DND-41 (cell line): ENCODE data around the gene SLC10A7.

ENCODE experiments used
- CTCF ChIP-seq: IDR thresholded peaks from 2 replicates; pipeline ENCODE4 v1.5.1; 2012; ENCODE audit warnings: borderline replicate concordance, low read length, moderate library complexity, mild to moderate bottlenecking; ENCODE audit not compliant: poor library complexity, severe bottlenecking; ENCODE audit errors: extremely low read depth
- EZH2 ChIP-seq: IDR thresholded peaks from 3 replicates; pipeline ENCODE4 v1.6.1; 2012; ENCODE audit warnings: borderline replicate concordance, low read depth, mild to moderate bottlenecking, moderate library complexity, low read length, inconsistent platforms; ENCODE audit not compliant: severe bottlenecking

- TF ChIP-seq CTCF (no peak), EZH2 (no peak)
Observed at GRCh38 chr4:146238107-146238506, 283.6 kb downstream of the SLC10A7 start.
